Nephron progenitor cell (in vitro differentiated cells): ENCODE data around the gene AHSG.

Experiments used
- DNase-seq: peaks from one replicate; pipeline ENCODE4 v3.0.0; 2021
- H3K27ac Mint-ChIP-seq: 2 replicates; pipeline ENCODE4 v1.8.0; 2021; ENCODE audit warnings: mild to moderate bottlenecking, moderate library complexity, mixed read lengths
- H3K27me3 Mint-ChIP-seq: 2 replicates; pipeline ENCODE4 v1.8.0; 2021; ENCODE audit warnings: mild to moderate bottlenecking, low read depth, mixed read lengths; ENCODE audit not compliant: poor library complexity
- H3K36me3 Mint-ChIP-seq: 2 replicates; pipeline ENCODE4 v1.8.0; 2021; ENCODE audit warnings: low read depth, mixed read lengths
- H3K4me1 Mint-ChIP-seq: 2 replicates; pipeline ENCODE4 v1.8.0; 2021; ENCODE audit warnings: mixed read lengths
- H3K4me3 Mint-ChIP-seq: 2 replicates; pipeline ENCODE4 v1.8.0; 2021; ENCODE audit warnings: mild to moderate bottlenecking, moderate library complexity, mixed read lengths
- H3K9me3 Mint-ChIP-seq: 2 replicates; pipeline ENCODE4 v1.8.0; 2021; ENCODE audit warnings: mild to moderate bottlenecking, moderate library complexity, mixed read lengths
- CTCF ChIP-seq: fragments of 200-600 bp; sonication (generic); IDR thresholded peaks from 2 replicates; pipeline ENCODE4 v1.5.0; 2021; ENCODE audit warnings: antibody characterized with exemption

AHSG gene

GRCh38 chr3:186614597-186615483 lies 2.0 kb downstream of the AHSG start:
- peak; percentile 82 for DNase-seq
- Mint-ChIP-seq H3K9me3 (no peaks in the 10 kb centered on the region), H3K4me3 (no peak overlapping the region), H3K27ac (no peak overlapping the region), H3K4me1 (peaks cover 5% of the 10 kb centered on the region), H3K27me3 (peaks cover 57% of the 10 kb centered on the region), H3K36me3 (no peaks in the 10 kb centered on the region)
- TF ChIP-seq CTCF = peak; percentile 99

GRCh38 chr3:186616299-186616617 lies 3.4 kb downstream of the AHSG start:
- no peaks in the 10 kb centered on the region for H3K9me3 Mint-ChIP-seq
- peaks cover 61% of the 10 kb centered on the region for H3K27me3 Mint-ChIP-seq
- H3K4me3 Mint-ChIP-seq = no peak overlapping the region

GRCh38 chr3:186617036-186617946 lies 4.4 kb downstream of the AHSG start:
- Mint-ChIP-seq H3K27ac (no peak overlapping the region), H3K4me3 (peak overlapping the region; percentile 70), H3K4me1 (peaks cover 5% of the 10 kb centered on the region), H3K9me3 (no peaks in the 10 kb centered on the region), H3K36me3 (no peaks in the 10 kb centered on the region), H3K27me3 (peaks cover 53% of the 10 kb centered on the region)
- peak; percentile 79 for TF ChIP-seq CTCF
- peak; percentile 78 for DNase-seq

More at GRCh38 chr3:186616299-186616617, 3.4 kb downstream of the AHSG start:
- peaks cover 5% of the 10 kb centered on the region for H3K4me1 Mint-ChIP-seq
- DNase-seq = no peak
- no peaks in the 10 kb centered on the region for H3K36me3 Mint-ChIP-seq
- H3K27ac Mint-ChIP-seq = no peak overlapping the region
- no peak for TF ChIP-seq CTCF

GRCh38 chr3:186618318-186618938 lies 5.6 kb downstream of the AHSG start:
- H3K36me3 Mint-ChIP-seq = no peaks in the 10 kb centered on the region
- no peak for TF ChIP-seq CTCF
- H3K9me3 Mint-ChIP-seq = no peaks in the 10 kb centered on the region
- H3K4me1 Mint-ChIP-seq = peaks cover 5% of the 10 kb centered on the region
- peaks cover 48% of the 10 kb centered on the region for H3K27me3 Mint-ChIP-seq
- no peak overlapping the region for H3K4me3 Mint-ChIP-seq
- no peak overlapping the region for H3K27ac Mint-ChIP-seq
- DNase-seq = no peak

GRCh38 chr3:186619787-186620212 lies 6.9 kb downstream of the AHSG start:
- Mint-ChIP-seq H3K27ac (no peak overlapping the region), H3K27me3 (peaks cover 39% of the 10 kb centered on the region), H3K36me3 (no peaks in the 10 kb centered on the region), H3K4me1 (peaks cover 4% of the 10 kb centered on the region), H3K9me3 (no peaks in the 10 kb centered on the region), H3K4me3 (no peak overlapping the region)
- DNase-seq = no peak
- no peak for TF ChIP-seq CTCF
